ENCODE data around the gene MAN2C1. TPM values are rescaled to one million over a fixed set of nuclear protein-coding genes. Genes with fewer than 3 reads are reported as not detected.

The MAN2C1 gene
- total and polyA plus RNA-seq, 9 of the 15 experiments (the other 6 are each of a cell fraction or from before 2014, with no cell fraction given) = 2.0 to 141 (median 39.9) TPM

DNA sequence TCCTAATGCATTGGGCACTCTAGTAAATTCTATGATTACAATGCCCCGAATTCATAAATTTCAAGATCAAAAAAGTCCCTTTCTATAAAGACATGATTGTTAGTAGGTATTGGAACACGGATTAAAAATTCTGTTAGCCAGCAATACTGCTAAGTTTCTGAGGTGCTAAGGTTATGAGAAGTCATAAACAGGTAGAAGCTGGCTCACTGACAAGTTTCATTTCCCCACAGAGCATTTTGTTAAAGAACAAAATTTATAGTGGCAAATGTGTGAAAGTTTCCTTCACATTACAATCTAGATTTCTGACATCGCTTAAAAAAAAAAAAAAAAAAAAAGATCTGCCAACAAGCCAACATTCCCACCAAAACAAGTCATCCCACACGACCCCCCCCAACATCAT lies 12.4 kb upstream of the MAN2C1 start (continued):
- TF ChIP-seq, protein P1, sequence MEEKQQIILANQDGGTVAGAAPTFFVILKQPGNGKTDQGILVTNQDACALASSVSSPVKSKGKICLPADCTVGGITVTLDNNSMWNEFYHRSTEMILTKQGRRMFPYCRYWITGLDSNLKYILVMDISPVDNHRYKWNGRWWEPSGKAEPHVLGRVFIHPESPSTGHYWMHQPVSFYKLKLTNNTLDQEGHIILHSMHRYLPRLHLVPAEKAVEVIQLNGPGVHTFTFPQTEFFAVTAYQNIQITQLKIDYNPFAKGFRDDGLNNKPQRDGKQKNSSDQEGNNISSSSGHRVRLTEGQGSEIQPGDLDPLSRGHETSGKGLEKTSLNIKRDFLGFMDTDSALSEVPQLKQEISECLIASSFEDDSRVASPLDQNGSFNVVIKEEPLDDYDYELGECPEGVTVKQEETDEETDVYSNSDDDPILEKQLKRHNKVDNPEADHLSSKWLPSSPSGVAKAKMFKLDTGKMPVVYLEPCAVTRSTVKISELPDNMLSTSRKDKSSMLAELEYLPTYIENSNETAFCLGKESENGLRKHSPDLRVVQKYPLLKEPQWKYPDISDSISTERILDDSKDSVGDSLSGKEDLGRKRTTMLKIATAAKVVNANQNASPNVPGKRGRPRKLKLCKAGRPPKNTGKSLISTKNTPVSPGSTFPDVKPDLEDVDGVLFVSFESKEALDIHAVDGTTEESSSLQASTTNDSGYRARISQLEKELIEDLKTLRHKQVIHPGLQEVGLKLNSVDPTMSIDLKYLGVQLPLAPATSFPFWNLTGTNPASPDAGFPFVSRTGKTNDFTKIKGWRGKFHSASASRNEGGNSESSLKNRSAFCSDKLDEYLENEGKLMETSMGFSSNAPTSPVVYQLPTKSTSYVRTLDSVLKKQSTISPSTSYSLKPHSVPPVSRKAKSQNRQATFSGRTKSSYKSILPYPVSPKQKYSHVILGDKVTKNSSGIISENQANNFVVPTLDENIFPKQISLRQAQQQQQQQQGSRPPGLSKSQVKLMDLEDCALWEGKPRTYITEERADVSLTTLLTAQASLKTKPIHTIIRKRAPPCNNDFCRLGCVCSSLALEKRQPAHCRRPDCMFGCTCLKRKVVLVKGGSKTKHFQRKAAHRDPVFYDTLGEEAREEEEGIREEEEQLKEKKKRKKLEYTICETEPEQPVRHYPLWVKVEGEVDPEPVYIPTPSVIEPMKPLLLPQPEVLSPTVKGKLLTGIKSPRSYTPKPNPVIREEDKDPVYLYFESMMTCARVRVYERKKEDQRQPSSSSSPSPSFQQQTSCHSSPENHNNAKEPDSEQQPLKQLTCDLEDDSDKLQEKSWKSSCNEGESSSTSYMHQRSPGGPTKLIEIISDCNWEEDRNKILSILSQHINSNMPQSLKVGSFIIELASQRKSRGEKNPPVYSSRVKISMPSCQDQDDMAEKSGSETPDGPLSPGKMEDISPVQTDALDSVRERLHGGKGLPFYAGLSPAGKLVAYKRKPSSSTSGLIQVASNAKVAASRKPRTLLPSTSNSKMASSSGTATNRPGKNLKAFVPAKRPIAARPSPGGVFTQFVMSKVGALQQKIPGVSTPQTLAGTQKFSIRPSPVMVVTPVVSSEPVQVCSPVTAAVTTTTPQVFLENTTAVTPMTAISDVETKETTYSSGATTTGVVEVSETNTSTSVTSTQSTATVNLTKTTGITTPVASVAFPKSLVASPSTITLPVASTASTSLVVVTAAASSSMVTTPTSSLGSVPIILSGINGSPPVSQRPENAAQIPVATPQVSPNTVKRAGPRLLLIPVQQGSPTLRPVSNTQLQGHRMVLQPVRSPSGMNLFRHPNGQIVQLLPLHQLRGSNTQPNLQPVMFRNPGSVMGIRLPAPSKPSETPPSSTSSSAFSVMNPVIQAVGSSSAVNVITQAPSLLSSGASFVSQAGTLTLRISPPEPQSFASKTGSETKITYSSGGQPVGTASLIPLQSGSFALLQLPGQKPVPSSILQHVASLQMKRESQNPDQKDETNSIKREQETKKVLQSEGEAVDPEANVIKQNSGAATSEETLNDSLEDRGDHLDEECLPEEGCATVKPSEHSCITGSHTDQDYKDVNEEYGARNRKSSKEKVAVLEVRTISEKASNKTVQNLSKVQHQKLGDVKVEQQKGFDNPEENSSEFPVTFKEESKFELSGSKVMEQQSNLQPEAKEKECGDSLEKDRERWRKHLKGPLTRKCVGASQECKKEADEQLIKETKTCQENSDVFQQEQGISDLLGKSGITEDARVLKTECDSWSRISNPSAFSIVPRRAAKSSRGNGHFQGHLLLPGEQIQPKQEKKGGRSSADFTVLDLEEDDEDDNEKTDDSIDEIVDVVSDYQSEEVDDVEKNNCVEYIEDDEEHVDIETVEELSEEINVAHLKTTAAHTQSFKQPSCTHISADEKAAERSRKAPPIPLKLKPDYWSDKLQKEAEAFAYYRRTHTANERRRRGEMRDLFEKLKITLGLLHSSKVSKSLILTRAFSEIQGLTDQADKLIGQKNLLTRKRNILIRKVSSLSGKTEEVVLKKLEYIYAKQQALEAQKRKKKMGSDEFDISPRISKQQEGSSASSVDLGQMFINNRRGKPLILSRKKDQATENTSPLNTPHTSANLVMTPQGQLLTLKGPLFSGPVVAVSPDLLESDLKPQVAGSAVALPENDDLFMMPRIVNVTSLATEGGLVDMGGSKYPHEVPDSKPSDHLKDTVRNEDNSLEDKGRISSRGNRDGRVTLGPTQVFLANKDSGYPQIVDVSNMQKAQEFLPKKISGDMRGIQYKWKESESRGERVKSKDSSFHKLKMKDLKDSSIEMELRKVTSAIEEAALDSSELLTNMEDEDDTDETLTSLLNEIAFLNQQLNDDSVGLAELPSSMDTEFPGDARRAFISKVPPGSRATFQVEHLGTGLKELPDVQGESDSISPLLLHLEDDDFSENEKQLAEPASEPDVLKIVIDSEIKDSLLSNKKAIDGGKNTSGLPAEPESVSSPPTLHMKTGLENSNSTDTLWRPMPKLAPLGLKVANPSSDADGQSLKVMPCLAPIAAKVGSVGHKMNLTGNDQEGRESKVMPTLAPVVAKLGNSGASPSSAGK (IDR thresholded peaks at IDR 0.05) = no peak
- TF ChIP-seq ILF3 (IDR thresholded peaks at IDR 0.05; ENCODE audit: borderline replicate concordance) = no peak
- TF ChIP-seq, protein P2, sequence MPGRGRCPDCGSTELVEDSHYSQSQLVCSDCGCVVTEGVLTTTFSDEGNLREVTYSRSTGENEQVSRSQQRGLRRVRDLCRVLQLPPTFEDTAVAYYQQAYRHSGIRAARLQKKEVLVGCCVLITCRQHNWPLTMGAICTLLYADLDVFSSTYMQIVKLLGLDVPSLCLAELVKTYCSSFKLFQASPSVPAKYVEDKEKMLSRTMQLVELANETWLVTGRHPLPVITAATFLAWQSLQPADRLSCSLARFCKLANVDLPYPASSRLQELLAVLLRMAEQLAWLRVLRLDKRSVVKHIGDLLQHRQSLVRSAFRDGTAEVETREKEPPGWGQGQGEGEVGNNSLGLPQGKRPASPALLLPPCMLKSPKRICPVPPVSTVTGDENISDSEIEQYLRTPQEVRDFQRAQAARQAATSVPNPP (IDR thresholded peaks at IDR 0.05; ENCODE audit: borderline replicate concordance, insufficient read depth, insufficient read length) = no peak
- no peak for TF ChIP-seq ZNF124 (CRISPR knock-in tag; IDR thresholded peaks at IDR 0.05)
- TF ChIP-seq, protein P3, sequence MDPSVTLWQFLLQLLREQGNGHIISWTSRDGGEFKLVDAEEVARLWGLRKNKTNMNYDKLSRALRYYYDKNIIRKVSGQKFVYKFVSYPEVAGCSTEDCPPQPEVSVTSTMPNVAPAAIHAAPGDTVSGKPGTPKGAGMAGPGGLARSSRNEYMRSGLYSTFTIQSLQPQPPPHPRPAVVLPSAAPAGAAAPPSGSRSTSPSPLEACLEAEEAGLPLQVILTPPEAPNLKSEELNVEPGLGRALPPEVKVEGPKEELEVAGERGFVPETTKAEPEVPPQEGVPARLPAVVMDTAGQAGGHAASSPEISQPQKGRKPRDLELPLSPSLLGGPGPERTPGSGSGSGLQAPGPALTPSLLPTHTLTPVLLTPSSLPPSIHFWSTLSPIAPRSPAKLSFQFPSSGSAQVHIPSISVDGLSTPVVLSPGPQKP (CRISPR knock-in tag; IDR thresholded peaks at IDR 0.05) = no peak
- TF ChIP-seq CHD2 (IDR thresholded peaks at IDR 0.05; ENCODE audit: low read depth, low read length) = no peak
- no peak for TF ChIP-seq ZBED1 (IDR thresholded peaks at IDR 0.05)
- no peak for TF ChIP-seq ETV6 (IDR thresholded peaks at IDR 0.05; ENCODE audit: borderline replicate concordance in 1 of 2, low read depth in 2 of 2, low read length in 1 of 2)
- TF ChIP-seq ETV6 (CRISPR knock-in tag; IDR thresholded peaks at IDR 0.05; ENCODE audit: borderline replicate concordance) = no peak
- TF ChIP-seq ZNF766 (CRISPR knock-in tag; conservative IDR thresholded peaks at IDR 0.05) = no peak
